Epithelial cell of umbilical artery (primary cell): ENCODE measurements around the gene HDDC2. TPM values are rescaled to one million over a fixed set of nuclear protein-coding genes. Genes with fewer than 3 reads are reported as not detected.

ENCODE experiments used
- total RNA-seq: library from RNA; depleted of rRNA; stranded (reverse); fragments of >200 nt; gene quantifications from 2 replicates; pipeline ENCODE4 v1.2.3, GENCODE V29; 2014

HDDC2 gene, protein sequence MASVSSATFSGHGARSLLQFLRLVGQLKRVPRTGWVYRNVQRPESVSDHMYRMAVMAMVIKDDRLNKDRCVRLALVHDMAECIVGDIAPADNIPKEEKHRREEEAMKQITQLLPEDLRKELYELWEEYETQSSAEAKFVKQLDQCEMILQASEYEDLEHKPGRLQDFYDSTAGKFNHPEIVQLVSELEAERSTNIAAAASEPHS
- 23.7 and 25.8 TPM in 2 replicates for total RNA-seq

DNA sequence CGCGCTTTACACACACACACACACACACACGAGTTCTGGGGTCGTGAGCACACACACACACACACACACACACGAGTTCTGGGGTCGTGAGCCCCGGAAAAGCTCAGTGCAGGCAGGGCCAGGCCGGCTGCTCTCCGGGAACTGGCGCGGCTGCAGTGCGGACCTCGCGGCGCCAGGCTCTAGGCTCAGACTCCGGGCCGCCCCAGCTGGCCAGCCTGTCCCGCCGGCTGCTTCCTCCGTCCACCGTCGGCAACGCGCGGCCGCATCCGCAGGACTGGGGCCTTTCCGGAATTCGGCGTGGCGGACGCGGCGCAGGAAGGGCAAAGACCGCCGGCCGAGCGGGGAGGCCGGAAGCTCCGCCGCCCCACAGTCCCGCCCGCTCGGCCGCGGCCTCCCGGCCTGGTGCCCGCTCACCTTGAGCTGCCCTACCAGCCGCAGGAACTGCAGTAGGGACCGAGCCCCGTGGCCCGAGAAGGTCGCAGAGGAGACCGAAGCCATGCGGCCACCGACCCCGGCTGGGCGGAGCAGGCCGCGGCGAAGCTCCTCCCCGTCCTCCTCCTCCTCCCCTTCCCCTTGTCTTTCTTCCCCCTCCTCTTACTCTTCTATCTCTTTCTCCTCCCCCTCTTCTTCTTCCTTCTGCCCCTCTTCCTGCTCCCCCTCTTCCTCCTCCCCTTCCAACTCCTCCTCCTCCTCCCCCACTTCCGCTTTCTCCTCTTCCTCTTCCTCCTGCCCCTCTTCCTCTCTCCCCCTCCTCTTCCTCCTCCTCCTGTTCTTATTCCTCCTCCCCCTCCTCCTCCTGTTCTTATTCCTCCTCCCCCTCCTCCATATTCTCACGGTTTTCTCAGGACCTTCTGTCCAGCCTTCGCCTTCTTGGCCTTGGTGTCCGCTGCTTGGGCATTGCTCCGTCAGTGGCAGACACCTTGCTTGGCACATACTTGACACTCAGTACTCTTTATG is at the start of gene HDDC2:
HDDC2 (minus strand) TSS at position 533 of the 957 bp plus-strand sequence; CDS start at position 498, 35 bp downstream.

Other genes starting within 250 kb of the HDDC2 start
- 2.3 and 4.0 TPM in 2 replicates for gene TPD52L1, start 148.2 kb downstream of the HDDC2 start, total RNA-seq